Measurements from ENCODE around the gene NBDY. TPM values are rescaled to one million over a fixed set of nuclear protein-coding genes. Genes with fewer than 3 reads are reported as not detected.

NBDY gene
- total and polyA plus RNA-seq, 2 donors (not counting 3 experiments of a cell fraction or from before 2014, with no cell fraction given): 33.0 to 57.3 TPM

DNA sequence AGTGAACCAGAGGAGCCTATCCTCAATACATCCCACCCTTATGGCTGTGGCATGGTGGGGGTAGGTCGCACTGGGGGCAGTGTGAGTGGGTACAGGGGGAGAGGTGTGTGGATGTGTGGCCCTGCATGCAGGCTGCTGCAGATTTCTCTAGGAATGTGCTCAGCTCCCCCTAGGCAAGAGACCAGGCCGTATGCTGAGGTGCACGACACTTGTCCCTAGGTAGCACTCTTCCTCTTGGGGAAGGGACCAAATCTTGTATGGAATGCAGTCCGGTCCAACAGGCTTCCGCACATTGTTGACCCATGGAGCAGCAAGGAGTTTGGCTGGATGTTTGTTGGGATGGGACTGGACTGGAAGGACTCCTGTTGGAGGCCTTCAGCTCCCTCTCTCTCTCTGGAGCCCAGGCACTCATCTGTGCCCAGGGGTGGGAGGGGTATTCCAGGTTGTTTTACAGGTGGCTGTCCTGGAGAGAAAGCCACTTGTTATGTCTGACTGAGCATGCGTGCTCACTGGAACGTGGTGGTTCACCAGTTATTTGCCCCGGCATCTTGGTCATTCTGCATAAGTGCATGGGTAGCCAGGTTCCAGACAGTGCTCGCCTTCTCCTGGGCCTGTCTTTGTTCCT lies 55.1 kb downstream of the NBDY start:
- ChIA-PET CTCF (no interaction called here), POLR2A (no interaction called here)
- no peaks in the 10 kb centered on the region for H3K27me3 ChIP-seq (ENCODE audit: control insufficient read depth in 2 of 2, insufficient read depth in 2 of 2, low read length in 2 of 2)
- H3K4me2 ChIP-seq (ENCODE audit: insufficient read depth, low read length): no peak overlapping the region
- intact Hi-C loops (cut with micrococcal nuclease): no loop called here
- H3K4me3 ChIP-seq (replicated peaks in 1 of 3; ENCODE audit: insufficient read depth in 1 of 3, low read depth in 1 of 3, low read length in 3 of 3): no peak overlapping the region
- no peaks in the 10 kb centered on the region for H3K36me3 ChIP-seq (ENCODE audit: control insufficient read depth in 2 of 2, extremely low read depth in 1 of 2, insufficient read depth in 2 of 2, low read length in 2 of 2)
- no TSS peak for BruUV-seq (replicated peaks)
- H4K20me1 ChIP-seq (replicated peaks; ENCODE audit: control insufficient read depth, extremely low read depth, insufficient read depth, low read length): no peaks in the 10 kb centered on the region
- H2AFZ ChIP-seq (ENCODE audit: low read depth, low read length): no peak overlapping the region
- H3K79me2 ChIP-seq (ENCODE audit: control insufficient read depth, insufficient read depth, low read length): no peaks in the 10 kb centered on the region
- DNase-seq (ENCODE audit: low read depth, low spot score) (no peak), FAIRE-seq (no peak)
- H3K9me1 ChIP-seq (replicated peaks; ENCODE audit: control insufficient read depth, extremely low read depth, insufficient read depth, low read length): no peaks in the 10 kb centered on the region
- no peak overlapping the region for H3K9ac ChIP-seq (replicated peaks; ENCODE audit: extremely low read depth, insufficient read depth, low read length)
- TF ChIP-seq POLR2A (IDR thresholded peaks at IDR 0.05; ENCODE audit: low read depth, low read length) (no peak), EZH2 (IDR thresholded peaks at IDR 0.05; ENCODE audit: borderline replicate concordance, low read depth, low read length, severe bottlenecking) (no peak), POLR2AphosphoS5 (IDR thresholded peaks at IDR 0.05; ENCODE audit: insufficient read depth, low read depth, low read length) (no peak), MYC (IDR thresholded peaks at IDR 0.05; ENCODE audit: low read depth, low read length) (no peak), JUN (IDR thresholded peaks at IDR 0.05; ENCODE audit: borderline replicate concordance, insufficient read depth, insufficient read length, low read depth) (no peak), GATA2 (IDR thresholded peaks at IDR 0.05; ENCODE audit: insufficient read depth, insufficient read length, low read depth, low read length) (no peak), FOS (IDR thresholded peaks at IDR 0.05; ENCODE audit: borderline replicate concordance, insufficient read depth, low read length) (no peak)
- TF ChIP-seq, protein P1, sequence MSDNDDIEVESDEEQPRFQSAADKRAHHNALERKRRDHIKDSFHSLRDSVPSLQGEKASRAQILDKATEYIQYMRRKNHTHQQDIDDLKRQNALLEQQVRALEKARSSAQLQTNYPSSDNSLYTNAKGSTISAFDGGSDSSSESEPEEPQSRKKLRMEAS (IDR thresholded peaks at IDR 0.05; ENCODE audit: insufficient read depth, insufficient read length): no peak
- TF ChIP-seq, protein P2, sequence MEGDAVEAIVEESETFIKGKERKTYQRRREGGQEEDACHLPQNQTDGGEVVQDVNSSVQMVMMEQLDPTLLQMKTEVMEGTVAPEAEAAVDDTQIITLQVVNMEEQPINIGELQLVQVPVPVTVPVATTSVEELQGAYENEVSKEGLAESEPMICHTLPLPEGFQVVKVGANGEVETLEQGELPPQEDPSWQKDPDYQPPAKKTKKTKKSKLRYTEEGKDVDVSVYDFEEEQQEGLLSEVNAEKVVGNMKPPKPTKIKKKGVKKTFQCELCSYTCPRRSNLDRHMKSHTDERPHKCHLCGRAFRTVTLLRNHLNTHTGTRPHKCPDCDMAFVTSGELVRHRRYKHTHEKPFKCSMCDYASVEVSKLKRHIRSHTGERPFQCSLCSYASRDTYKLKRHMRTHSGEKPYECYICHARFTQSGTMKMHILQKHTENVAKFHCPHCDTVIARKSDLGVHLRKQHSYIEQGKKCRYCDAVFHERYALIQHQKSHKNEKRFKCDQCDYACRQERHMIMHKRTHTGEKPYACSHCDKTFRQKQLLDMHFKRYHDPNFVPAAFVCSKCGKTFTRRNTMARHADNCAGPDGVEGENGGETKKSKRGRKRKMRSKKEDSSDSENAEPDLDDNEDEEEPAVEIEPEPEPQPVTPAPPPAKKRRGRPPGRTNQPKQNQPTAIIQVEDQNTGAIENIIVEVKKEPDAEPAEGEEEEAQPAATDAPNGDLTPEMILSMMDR (IDR thresholded peaks at IDR 0.05; ENCODE audit: extremely low read depth in 1 of 2, insufficient read depth in 1 of 2, low read depth in 1 of 2, low read length in 2 of 2): no peak
- dilution Hi-C loops (cut with MboI; ENCODE audit: extremely low pct_ligation_motif_present, low sequenced_read_pairs): no loop called here
- no peaks in the 10 kb centered on the region for H3K9me3 ChIP-seq (replicated peaks; ENCODE audit: control insufficient read depth, insufficient read depth, low read length)
- no peak overlapping the region for H3K27ac ChIP-seq (ENCODE audit: insufficient read depth, low read depth, low read length)
- H3K4me1 ChIP-seq (ENCODE audit: control insufficient read depth, extremely low read depth, insufficient read depth, low read length): no peaks in the 10 kb centered on the region
